SK-N-SH treated with all-trans-retinoic acid at 6 μM for 48 hours (cell line): Measurements from ENCODE around the gene PASK.

ENCODE experiments used
- ATAC-seq: fragments of 200-7000 bp; cut with Tn5 transposase; 3 replicates; pipeline ENCODE4 v1.9.1; 2020; ENCODE audit warnings: mild to moderate bottlenecking, moderate library complexity
- BACH2 ChIP-seq: fragments of 250-450 bp; sonication (Bioruptor Pico); IDR thresholded peaks from 2 replicates; pipeline ENCODE4 v1.9.0; 2021; ENCODE audit warnings: mild to moderate bottlenecking, borderline replicate concordance
- CSDC2 ChIP-seq: fragments of 250-450 bp; sonication (Bioruptor Pico); IDR thresholded peaks from 2 replicates; pipeline ENCODE4 v1.5.0; 2020; ENCODE audit warnings: mild to moderate bottlenecking, moderate library complexity
- ESRRG ChIP-seq: fragments of 250-450 bp; sonication (Bioruptor Pico); IDR thresholded peaks from 2 replicates; pipeline ENCODE4 v1.6.1; 2021; ENCODE audit warnings: mild to moderate bottlenecking
- GLIS3 ChIP-seq: fragments of 250-450 bp; sonication (Bioruptor Pico); IDR thresholded peaks from 2 replicates; pipeline ENCODE4 v1.5.0; 2020; ENCODE audit warnings: mild to moderate bottlenecking, moderate library complexity
- ISL1 ChIP-seq: fragments of 250-450 bp; sonication (Bioruptor Pico); IDR thresholded peaks from 2 replicates; pipeline ENCODE4 v2.1.2; 2022; ENCODE audit warnings: mild to moderate bottlenecking, moderate library complexity
- OSR1 ChIP-seq: fragments of 250-450 bp; sonication (Bioruptor Pico); IDR thresholded peaks from 2 replicates; pipeline ENCODE4 v1.8.0; 2022; ENCODE audit warnings: moderate library complexity, mild to moderate bottlenecking, inconsistent platforms
- PPARA ChIP-seq: fragments of 250-450 bp; sonication (Bioruptor Pico); IDR thresholded peaks from 2 replicates; pipeline ENCODE4 v1.5.0; 2020; ENCODE audit warnings: mild to moderate bottlenecking, borderline replicate concordance
- RARB ChIP-seq: fragments of 250-450 bp; sonication (Bioruptor Pico); IDR thresholded peaks from 2 replicates; pipeline ENCODE4 v1.8.0; 2021; ENCODE audit warnings: mild to moderate bottlenecking, moderate library complexity
- SNAI2 ChIP-seq: fragments of 250-450 bp; sonication (Bioruptor Pico); IDR thresholded peaks from 2 replicates; pipeline ENCODE4 v1.5.0; 2020; ENCODE audit warnings: mild to moderate bottlenecking, moderate library complexity
- TCF4 ChIP-seq: fragments of 250-450 bp; sonication (Bioruptor Pico); IDR thresholded peaks from 2 replicates; pipeline ENCODE4 v1.8.0; 2021; ENCODE audit warnings: mild to moderate bottlenecking, moderate library complexity, borderline replicate concordance
- TOX ChIP-seq: fragments of 250-450 bp; sonication (Bioruptor Pico); IDR thresholded peaks from 2 replicates; pipeline ENCODE4 v1.8.0; 2021; ENCODE audit warnings: mild to moderate bottlenecking, moderate library complexity, borderline replicate concordance
- ZC3H10 ChIP-seq: fragments of 250-450 bp; sonication (Bioruptor Pico); IDR thresholded peaks from 2 replicates; pipeline ENCODE4 v1.5.1; 2021; ENCODE audit warnings: mild to moderate bottlenecking, moderate library complexity
- ZFP3 ChIP-seq: fragments of 250-450 bp; sonication (Bioruptor Pico); IDR thresholded peaks from 2 replicates; pipeline ENCODE4 v1.5.0; 2020; ENCODE audit warnings: mild to moderate bottlenecking, moderate library complexity
- ZFP30 ChIP-seq: fragments of 450-650 bp; formaldehyde crosslinking; IDR thresholded peaks from 2 replicates; pipeline ENCODE4 v1.5.0; 2022; ENCODE audit warnings: mild to moderate bottlenecking, moderate library complexity
- ZNF565 ChIP-seq: fragments of 450-650 bp; formaldehyde crosslinking; conservative IDR thresholded peaks from 2 replicates; pipeline ENCODE4 v1.5.0; 2020; ENCODE audit warnings: low read depth, mild to moderate bottlenecking, moderate library complexity
- ZNF70 ChIP-seq: fragments of 450-650 bp; formaldehyde crosslinking; IDR thresholded peaks from 2 replicates; pipeline ENCODE4 v1.5.0; 2020; ENCODE audit warnings: mild to moderate bottlenecking, moderate library complexity
- ZNF8 ChIP-seq: fragments of 450-650 bp; formaldehyde crosslinking; IDR thresholded peaks from 2 replicates; pipeline ENCODE4 v1.5.0; 2020; ENCODE audit warnings: mild to moderate bottlenecking, moderate library complexity
- TF ChIP-seq, protein P1 (sequence below): fragments of 250-450 bp; sonication (Bioruptor Pico); IDR thresholded peaks from 2 replicates; pipeline ENCODE4 v1.5.1; 2020; ENCODE audit warnings: low read depth, mild to moderate bottlenecking, moderate library complexity
- TF ChIP-seq, protein P2 (sequence below): fragments of 250-450 bp; sonication (Bioruptor Pico); IDR thresholded peaks from 2 replicates; pipeline ENCODE4 v1.8.0; 2020; ENCODE audit warnings: mild to moderate bottlenecking, moderate library complexity, borderline replicate concordance
- TF ChIP-seq, protein P3 (sequence below): fragments of 250-450 bp; sonication (Bioruptor Pico); IDR thresholded peaks from 2 replicates; pipeline ENCODE4 v1.5.0; 2020; ENCODE audit warnings: mild to moderate bottlenecking, moderate library complexity

The PASK gene

DNA sequence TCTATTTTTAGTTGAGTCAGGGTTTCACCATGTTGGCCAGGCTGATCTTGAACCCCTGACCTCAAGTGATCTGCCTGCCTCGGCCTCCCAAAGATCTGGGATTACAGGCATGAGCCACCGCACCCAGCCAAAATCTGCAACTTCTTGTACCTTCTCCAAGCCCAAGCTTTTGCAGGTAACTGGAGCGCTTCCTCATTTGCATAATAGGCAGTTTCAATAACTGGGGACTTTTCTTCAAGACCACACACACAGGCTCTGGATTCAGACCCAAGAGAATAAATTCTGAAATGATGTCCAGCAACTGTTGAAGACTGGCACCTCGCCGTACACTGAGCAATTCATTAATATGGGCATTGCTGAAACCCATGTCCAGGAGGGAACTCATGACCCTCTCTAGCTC is 50.0 kb downstream of the PASK start:
- no peak for ATAC-seq
- TF ChIP-seq ZNF565 (CRISPR knock-in tag): no peak
- TF ChIP-seq SNAI2 (CRISPR knock-in tag): no peak
- TF ChIP-seq, protein P1, sequence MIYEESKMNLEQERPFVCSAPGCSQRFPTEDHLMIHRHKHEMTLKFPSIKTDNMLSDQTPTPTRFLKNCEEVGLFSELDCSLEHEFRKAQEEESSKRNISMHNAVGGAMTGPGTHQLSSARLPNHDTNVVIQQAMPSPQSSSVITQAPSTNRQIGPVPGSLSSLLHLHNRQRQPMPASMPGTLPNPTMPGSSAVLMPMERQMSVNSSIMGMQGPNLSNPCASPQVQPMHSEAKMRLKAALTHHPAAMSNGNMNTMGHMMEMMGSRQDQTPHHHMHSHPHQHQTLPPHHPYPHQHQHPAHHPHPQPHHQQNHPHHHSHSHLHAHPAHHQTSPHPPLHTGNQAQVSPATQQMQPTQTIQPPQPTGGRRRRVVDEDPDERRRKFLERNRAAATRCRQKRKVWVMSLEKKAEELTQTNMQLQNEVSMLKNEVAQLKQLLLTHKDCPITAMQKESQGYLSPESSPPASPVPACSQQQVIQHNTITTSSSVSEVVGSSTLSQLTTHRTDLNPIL (CRISPR knock-in tag): no peak
- no peak for TF ChIP-seq ZNF8
- TF ChIP-seq, protein P2, sequence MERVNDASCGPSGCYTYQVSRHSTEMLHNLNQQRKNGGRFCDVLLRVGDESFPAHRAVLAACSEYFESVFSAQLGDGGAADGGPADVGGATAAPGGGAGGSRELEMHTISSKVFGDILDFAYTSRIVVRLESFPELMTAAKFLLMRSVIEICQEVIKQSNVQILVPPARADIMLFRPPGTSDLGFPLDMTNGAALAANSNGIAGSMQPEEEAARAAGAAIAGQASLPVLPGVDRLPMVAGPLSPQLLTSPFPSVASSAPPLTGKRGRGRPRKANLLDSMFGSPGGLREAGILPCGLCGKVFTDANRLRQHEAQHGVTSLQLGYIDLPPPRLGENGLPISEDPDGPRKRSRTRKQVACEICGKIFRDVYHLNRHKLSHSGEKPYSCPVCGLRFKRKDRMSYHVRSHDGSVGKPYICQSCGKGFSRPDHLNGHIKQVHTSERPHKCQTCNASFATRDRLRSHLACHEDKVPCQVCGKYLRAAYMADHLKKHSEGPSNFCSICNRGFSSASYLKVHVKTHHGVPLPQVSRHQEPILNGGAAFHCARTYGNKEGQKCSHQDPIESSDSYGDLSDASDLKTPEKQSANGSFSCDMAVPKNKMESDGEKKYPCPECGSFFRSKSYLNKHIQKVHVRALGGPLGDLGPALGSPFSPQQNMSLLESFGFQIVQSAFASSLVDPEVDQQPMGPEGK (CRISPR knock-in tag): no peak
- TF ChIP-seq ESRRG (CRISPR knock-in tag): no peak
- no peak for TF ChIP-seq ZNF70 (CRISPR knock-in tag)
- TF ChIP-seq GLIS3 (CRISPR knock-in tag): no peak
- no peak for TF ChIP-seq ZFP30 (CRISPR knock-in tag)

DNA sequence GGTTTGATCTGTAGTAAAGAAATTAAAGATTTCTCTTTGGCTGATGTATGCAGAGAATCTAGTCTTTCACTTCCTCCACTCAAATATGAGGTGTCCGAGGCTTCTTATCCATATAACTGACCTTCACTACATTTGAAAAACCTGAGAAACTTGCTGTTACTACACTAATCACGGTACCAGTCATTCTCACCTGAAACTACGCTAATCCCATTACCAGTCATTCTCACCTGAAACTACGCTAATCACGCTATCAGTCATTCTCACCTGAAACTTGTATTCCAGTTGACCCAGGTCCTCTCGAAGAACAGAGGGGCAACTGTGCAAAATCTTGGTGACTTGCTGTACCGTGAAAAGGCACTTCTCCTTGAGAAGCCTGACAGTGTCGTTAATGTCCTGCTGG is 52.3 kb downstream of the PASK start:
- ATAC-seq: no peak
- TF ChIP-seq SNAI2 (CRISPR knock-in tag) (no peak), BACH2 (no peak), ISL1 (CRISPR knock-in tag) (no peak), GLIS3 (CRISPR knock-in tag) (no peak), OSR1 (no peak), ZNF8 (no peak)
- TF ChIP-seq, protein P3, sequence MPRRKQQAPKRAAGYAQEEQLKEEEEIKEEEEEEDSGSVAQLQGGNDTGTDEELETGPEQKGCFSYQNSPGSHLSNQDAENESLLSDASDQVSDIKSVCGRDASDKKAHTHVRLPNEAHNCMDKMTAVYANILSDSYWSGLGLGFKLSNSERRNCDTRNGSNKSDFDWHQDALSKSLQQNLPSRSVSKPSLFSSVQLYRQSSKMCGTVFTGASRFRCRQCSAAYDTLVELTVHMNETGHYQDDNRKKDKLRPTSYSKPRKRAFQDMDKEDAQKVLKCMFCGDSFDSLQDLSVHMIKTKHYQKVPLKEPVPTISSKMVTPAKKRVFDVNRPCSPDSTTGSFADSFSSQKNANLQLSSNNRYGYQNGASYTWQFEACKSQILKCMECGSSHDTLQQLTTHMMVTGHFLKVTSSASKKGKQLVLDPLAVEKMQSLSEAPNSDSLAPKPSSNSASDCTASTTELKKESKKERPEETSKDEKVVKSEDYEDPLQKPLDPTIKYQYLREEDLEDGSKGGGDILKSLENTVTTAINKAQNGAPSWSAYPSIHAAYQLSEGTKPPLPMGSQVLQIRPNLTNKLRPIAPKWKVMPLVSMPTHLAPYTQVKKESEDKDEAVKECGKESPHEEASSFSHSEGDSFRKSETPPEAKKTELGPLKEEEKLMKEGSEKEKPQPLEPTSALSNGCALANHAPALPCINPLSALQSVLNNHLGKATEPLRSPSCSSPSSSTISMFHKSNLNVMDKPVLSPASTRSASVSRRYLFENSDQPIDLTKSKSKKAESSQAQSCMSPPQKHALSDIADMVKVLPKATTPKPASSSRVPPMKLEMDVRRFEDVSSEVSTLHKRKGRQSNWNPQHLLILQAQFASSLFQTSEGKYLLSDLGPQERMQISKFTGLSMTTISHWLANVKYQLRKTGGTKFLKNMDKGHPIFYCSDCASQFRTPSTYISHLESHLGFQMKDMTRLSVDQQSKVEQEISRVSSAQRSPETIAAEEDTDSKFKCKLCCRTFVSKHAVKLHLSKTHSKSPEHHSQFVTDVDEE (CRISPR knock-in tag): no peak

DNA sequence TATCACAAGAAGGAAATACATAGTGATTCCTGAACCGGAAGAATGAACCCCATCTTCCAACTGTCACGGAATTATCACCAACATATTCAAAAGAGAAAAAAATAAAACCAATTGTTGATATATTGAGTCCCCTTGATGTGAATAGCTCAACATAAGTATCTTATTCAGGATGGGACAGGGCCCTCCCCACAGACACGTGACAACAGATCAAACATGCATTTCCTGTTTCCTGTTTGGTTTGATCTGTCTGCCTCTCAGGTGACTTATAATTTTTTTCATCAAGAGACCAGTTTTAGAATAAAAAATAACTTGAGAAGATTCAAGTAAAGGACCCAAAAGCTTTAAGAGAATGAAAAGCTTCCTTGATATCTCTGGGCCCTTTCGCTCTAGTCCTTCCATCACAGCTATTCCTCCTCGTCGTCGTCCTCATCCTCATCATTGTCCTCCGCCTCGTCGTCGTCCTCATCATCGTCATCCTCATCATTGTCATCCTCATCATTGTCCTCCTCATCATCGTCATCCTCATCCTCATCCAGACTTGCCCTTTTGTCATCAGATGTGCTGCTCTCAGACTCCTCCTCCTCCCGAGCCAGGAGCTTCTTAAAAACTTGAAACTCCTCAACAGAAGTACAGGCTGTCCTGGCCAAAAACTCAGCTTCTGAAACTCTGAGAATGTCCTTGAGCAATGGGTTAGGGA is 53.5 kb downstream of the PASK start:
- ATAC-seq: no peak
- TF ChIP-seq ZFP30 (CRISPR knock-in tag) (no peak), SNAI2 (CRISPR knock-in tag) (no peak), TOX (CRISPR knock-in tag) (no peak), BACH2 (no peak), ZFP3 (CRISPR knock-in tag) (no peak), OSR1 (no peak), ZC3H10 (no peak), CSDC2 (no peak), ISL1 (CRISPR knock-in tag) (no peak), PPARA (no peak)
- TF ChIP-seq, protein P2 (CRISPR knock-in tag): no peak
- TF ChIP-seq, protein P1 (CRISPR knock-in tag): no peak

DNA sequence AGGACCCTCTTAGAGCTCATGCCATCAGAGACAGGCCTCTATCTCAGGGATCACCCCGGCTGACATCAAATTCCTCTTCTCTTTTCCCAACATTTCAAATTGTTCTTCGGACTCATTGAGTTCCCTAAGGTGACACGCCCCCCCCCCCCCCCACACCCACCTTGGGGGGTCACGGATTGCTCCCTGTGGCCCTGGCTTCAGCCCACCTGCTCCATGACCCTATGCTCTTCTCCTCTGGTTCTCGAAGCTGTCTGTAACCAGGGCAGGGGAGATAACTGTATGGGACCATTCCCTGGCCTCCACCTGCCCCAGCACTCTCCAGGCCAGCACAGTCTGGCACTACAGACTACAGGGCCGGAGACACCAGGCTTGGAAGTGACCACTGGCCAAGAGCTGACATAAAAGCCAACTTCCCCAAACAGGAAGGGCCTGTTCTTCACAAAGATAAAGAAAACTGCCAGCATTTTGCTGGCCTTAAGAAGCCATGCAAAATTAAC is 54.3 kb downstream of the PASK start:
- TF ChIP-seq, protein P2 (CRISPR knock-in tag): no peak
- TF ChIP-seq TCF4: no peak
- TF ChIP-seq ZC3H10: no peak
- TF ChIP-seq ZNF8: no peak
- no peak for TF ChIP-seq SNAI2 (CRISPR knock-in tag)
- TF ChIP-seq, protein P3 (CRISPR knock-in tag): no peak
- TF ChIP-seq RARB (CRISPR knock-in tag): no peak
- no peak for ATAC-seq
